Measurements from ENCODE around the gene HSPA6.
"Not testable (repeated sequence)": the region's sequence is repeated elsewhere in the genome, so short reads cannot be mapped to it uniquely, and the experiment has no call there.

DNA sequence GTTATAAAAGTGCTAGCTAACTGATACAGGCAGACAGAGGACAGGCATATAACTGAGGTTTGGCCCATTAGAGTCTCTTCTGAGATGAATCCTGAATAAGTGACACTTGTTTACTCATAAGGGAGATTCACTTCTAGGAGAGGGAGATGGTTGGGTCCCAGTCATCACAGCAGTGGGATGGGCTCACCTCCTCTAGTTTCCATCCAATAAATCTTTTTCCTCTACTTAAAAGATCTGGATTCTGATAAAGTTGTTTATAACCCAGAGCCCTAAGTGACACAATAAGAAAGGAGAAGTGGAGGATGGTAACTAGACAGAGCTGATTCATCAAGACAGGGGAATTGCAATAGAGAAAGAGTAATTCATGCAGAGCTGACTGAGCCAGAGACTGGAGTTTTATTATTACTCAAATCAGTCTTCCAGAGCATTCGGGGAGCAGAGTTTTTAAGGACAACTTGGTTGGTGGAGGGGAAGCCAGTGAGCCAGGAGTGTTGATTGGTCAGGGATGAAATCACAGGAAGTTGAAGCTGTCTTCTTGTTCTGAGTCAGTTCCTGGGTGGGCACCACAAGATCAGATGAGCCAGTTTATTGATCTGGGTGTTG lies 30.6 kb downstream of the HSPA6 start:
- TF ChIP-seq, protein P1, sequence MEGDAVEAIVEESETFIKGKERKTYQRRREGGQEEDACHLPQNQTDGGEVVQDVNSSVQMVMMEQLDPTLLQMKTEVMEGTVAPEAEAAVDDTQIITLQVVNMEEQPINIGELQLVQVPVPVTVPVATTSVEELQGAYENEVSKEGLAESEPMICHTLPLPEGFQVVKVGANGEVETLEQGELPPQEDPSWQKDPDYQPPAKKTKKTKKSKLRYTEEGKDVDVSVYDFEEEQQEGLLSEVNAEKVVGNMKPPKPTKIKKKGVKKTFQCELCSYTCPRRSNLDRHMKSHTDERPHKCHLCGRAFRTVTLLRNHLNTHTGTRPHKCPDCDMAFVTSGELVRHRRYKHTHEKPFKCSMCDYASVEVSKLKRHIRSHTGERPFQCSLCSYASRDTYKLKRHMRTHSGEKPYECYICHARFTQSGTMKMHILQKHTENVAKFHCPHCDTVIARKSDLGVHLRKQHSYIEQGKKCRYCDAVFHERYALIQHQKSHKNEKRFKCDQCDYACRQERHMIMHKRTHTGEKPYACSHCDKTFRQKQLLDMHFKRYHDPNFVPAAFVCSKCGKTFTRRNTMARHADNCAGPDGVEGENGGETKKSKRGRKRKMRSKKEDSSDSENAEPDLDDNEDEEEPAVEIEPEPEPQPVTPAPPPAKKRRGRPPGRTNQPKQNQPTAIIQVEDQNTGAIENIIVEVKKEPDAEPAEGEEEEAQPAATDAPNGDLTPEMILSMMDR (IDR thresholded peaks at IDR 0.05): not testable (repeated sequence)
- not testable (repeated sequence) for TF ChIP-seq POLR2A, POLR2AphosphoS5 (IDR thresholded peaks at IDR 0.05)
